NCI-H345 treated with DMSO at 0.1 percent for 48 hours (cell line): ENCODE measurements around the gene NEUROD2.
"Not testable (repeated sequence)": the region's sequence is repeated elsewhere in the genome, so short reads cannot be mapped to it uniquely, and the experiment has no call there.

Source experiments
- DNase-seq: peaks from one replicate; lab custom pipeline; 2025; ENCODE audit not compliant: unreplicated experiment; lab: John Stamatoyannopoulos, UW

The NEUROD2 gene

DNA sequence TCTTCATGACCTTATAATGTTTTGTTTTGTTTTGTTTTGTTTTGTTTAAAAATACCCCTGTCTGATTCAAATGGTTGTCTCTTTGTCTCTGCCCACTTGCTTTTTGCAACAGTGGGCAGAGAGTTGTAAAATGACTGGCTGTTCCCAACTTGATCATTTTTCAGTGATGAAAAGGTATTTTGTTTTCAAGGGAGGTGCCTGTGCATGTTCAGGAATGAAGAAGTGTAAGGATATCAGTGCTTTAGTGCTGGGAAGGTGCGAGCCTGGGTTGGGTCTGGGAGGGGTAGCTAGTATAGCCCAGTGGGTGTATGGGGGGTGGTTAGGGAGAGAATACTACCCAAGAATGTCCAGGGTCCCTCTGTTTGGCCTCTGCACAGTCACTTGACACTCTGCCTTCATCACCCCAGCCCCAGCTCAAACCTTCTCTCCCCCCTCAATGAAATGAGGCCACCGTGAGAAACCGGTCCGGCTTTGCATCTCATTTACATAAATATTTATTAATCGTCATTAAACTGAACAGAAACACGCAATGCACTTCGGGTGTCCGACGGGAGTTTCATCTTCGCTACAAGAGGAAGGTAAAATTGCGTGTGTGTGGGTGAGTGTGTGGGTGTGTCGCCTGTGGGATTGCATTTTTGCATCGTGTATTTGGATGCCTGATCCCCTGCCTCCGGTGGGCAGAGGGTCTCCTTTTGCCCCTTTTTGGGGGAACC lies 4.3 kb downstream of the NEUROD2 start:
- DNase-seq: no peak

DNA sequence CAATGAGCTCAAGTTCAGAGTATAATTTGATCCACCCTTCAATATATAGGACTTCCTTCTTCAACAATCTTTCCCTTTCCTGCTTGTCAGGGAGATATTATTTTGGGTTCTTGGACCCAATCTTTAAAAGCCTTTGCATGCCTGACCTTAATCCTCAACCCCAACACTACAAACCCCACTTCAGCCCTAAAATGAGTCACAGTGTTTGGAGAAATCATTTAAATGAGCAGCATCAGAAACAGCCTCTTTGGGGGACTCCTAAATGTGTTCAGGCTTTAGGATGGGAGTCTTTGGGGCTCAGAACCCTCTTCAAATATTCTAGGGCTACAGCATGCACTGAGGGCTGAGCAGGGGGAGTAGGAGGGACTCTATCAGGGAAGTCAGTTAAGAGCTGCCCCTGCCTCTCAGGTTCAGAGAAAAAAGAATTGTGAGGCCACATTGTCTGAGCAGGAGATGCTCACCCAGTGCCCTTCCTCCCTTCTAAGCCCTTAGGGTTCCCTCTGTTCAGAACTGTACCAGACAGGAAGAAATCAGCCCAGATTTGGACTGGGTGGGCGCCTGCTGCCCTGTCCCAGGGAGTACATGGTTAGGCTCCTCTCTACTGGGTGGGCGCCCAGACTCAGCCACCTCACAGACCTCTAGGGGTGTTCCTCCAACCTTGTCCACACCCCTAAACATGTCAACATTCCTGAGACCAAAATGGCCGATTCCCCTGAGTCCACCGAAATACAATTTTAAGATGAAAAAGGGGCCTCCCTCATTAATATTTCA lies 5.0 kb downstream of the NEUROD2 start:
- DNase-seq: no peak

DNA sequence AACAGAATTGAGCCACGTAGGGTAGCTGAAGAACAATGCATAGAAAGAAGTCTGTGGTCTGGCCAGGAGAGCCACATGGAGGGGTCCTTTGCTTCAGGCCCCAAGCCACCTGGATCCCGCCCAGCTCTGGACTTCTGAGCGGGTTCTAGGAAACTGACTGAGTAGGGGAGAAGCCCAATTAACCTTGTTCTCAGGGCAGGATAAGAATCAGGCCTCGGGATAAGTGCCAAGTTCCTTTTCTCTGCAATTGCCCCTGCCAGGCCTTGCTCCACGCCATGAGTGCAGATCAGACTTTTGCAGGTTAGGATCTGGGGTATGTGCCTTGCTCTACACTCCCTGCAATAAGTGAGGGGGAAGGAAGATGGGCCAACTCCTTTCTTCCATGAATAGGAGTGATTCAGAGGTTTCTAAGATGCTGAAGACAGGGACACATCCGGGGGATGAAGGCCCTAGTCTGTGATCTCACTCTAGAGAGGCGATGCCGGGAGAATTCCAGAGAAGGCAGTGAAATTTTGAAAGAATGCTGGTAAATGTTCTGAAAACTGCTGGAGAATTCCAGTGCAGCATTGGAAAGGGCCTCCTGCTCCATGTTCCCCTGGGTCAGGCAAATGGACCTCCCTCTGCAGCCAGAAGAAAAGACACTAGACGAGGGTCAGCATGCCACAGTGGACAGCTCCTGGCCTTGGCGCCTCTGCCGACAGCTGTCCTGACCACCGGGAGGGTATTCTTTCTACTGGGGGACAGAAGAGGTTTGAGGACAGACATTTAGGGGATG lies 5.8 kb downstream of the NEUROD2 start:
- no peak for DNase-seq

GRCh38 chr17:39600997-39601597 lies 6.6 kb downstream of the NEUROD2 start:
- no peak for DNase-seq

DNA sequence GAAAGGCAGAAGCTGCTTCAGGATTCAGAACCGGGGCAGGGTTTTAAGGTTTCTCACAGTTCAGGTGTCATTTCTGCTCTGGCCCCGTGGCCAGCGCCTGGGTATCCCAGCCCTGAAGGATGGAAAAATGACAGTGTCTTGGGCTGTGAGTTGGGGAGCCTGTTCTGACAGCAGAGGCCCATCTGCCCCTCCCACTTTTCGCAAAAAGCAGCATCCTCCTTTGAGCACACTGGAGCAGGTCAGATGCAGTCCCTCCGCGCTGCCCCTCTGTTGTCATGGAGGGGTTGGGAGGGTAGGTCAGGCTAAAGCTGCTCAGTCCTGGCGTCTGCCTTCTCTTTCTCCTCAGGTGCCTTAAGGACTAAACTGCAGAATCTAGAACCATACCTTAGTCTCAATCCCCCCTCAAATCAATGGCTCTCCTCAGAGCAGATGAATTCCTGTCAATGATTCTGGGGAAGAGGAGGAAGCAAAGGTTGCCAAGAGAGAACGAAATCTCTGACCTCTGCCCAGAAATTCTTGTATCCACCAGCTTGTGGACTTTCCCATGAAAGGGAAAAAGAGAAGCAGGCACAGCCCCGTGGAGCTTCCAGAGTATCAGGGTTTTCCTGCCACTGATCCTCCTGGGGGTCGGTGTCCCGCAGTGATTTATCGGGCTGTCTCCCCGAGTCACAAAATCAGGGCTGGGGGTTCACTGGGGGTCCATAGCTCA lies 7.3 kb downstream of the NEUROD2 start:
- DNase-seq: no peak

- DNase-seq: no peak
Measured at GRCh38 chr17:39599665-39600231, 8.0 kb downstream of the NEUROD2 start.

DNA sequence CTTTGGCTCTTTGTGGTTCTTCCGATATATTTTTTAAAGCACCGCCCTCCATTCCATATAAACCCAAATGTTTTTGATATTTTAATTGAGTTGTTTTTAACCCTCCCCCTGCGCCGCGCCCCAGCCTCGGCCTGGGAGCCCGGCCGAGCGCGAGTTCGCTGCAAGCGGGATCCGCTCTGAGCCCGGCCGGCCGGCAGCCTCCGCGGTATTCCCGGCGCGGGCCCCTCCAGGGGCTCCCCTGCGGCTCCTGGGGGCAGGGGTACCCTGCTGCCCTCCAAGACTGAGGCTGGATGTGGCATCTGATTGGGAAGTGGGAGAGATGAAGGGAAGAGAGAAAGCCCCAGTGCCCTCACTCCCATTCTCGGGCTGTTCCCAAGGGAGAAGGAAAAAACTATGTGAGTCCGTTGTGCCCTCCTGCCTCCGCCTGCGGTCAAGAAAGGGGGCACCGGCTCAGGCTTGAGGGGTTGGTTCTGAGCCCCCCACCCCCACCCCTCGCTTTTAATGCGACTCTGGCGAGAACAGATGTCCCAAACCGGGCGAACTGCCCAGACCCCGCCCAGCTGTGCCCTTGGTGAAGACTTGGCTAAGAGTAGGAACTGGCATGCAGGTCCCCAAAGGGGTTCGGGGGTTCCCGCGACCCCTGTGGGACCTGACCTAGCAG lies 8.6 kb downstream of the NEUROD2 start:
- DNase-seq: no peak

DNA sequence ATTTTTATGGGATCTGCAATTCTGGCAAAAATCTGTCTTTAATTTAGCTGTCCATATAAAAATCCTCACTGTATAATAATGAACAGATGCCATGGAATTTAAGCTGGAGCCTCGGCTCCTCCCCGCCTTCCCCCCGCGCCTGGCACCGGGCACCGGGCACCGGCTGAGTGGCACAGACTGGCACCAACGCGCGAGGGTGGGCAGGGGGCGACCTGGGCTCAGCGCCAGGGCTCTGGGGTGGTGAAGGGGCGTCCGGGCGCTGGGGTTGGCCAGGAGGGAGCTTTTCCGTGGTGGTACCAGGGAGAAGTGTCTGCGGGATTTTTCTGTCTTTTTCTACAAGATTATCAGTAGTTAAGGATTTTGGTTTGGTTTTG lies 9.1 kb downstream of the NEUROD2 start:
- DNase-seq: no peak

DNA sequence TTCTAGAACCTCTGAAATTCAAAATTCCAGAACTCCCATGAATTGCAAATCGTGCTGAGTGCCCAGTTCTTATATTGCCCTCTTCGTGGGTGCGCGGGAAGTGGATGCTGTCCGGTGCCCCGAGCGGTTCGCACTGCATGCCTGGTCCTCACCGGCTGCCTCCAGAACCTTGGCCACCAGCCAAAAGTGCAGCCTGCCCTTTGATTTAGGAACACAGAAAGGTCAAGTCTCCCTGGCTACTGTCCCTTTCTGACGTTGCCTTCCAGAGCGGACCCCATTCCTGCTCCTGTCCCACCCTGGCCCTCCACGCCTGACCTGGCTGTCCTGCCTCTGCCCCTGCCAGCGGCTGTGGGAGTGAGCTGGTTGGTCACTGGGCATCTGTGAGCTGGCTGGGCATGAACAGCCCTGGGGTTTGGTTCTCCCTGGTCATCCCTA lies 9.7 kb downstream of the NEUROD2 start:
- DNase-seq: no peak

DNA sequence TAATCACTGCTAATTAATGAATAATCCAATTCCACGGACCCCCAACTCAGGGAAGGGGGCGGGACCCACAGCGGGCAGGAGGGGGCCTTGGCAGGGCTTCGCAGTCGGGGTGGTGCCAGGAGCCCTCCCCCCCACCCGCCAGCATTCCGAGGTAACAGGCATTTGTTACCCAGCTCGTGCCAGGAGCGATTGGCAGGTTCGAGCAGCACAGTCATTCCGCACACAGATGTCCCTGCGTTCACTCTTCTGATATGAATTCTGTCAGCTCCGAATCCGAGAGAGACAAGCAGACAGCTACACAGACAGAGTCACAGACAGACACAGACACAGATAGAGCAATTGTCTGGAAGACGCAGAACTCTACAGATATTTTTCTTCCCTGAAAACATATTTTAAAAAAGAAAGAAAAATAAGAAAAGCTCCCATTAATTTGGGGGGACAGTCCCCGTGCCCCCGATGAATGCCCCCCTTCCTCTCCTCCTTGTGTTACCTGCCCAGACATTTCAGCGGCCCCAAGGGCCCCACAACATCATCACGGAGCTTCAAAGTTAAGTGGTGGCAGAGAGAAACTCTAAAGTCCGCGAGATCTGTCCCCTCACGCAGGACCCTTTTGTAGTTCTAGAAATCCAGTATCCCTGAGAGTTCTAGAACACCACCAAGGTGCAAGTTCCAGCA lies 10.2 kb downstream of the NEUROD2 start:
- no peak for DNase-seq

DNA sequence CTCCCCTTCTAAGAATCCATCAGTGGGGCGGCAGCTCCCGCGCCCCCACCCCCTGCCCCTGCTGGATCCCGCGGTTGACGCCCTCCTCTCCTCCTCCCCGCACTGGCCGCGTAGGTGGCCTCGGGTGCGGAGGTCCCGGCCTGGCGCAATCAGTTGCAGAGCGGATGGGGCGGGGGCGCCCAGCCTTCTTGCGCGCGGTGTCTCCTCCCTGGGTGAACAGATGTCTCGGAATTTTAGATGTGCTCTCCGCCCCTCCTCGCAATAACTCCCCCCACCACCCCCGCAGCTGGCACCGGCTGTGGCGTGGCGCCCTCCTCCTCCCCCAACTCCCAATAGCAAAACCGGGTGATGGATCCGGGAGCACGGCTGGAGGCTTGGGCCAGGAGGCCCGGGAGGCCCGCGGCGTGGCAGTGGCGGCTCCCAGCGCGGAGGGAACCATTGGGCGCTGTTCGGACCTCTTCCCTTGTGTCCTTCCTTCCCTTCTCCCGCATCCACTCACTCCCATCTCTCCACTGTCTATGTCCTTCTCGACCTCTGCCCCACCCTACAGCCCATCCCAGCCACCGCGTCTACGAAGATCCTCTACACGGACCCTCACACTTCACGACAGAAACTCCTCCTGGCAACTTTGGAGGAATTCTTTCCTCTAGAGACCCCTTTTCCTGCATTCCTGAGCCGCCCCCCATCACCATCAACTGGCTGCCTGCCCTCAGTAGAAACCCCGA lies 11.0 kb downstream of the NEUROD2 start:
- no peak for DNase-seq

- DNase-seq: no peak
Measured at GRCh38 chr17:39595928-39596510, 11.7 kb downstream of the NEUROD2 start.

- no peak for DNase-seq
Measured at GRCh38 chr17:39595294-39595693, 12.4 kb downstream of the NEUROD2 start.

GRCh38 chr17:39593371-39593770 lies 14.3 kb downstream of the NEUROD2 start:
- DNase-seq: no peak

- DNase-seq: no peak
Measured at GRCh38 chr17:39591958-39592954, 15.5 kb downstream of the NEUROD2 start.

DNA sequence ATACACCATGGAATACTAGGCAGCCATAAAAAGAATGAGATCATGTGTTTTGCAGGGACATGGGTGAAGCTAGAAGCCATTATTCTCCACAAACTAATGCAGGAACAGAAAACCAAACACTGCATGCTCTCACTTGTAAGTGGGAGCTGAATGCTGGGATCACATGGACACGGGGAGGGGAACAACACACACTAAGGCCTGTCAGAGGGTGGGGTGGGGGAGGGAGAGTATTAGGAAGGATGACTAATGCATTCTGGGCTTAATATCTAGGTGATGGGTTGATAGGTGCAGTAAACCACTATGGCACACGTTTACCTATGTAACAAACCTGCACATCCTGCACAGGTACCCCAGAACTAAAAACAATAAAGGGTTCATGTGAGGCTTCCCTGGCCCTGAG lies 17.5 kb downstream of the NEUROD2 start:
- DNase-seq: not testable (repeated sequence)

GRCh38 chr17:39582658-39583057 lies 25.1 kb downstream of the NEUROD2 start:
- DNase-seq: no peak
